Stimulated activated CD8-positive, alpha-beta memory T cell treated with anti-CD3 and anti-CD28 coated beads, Interleukin-15, amount 100 ng/mL, for 1 hour (primary cell): ENCODE data around the gene HENMT1.
"Not testable (repeated sequence)": the region's sequence is repeated elsewhere in the genome, so short reads cannot be mapped to it uniquely, and the experiment has no call there.

Experiments used
- DNase-seq: peaks from one replicate; pipeline ENCODE4 v3.0.0-alpha.2; 2020; ENCODE audit warnings: low read depth

The HENMT1 gene

DNA sequence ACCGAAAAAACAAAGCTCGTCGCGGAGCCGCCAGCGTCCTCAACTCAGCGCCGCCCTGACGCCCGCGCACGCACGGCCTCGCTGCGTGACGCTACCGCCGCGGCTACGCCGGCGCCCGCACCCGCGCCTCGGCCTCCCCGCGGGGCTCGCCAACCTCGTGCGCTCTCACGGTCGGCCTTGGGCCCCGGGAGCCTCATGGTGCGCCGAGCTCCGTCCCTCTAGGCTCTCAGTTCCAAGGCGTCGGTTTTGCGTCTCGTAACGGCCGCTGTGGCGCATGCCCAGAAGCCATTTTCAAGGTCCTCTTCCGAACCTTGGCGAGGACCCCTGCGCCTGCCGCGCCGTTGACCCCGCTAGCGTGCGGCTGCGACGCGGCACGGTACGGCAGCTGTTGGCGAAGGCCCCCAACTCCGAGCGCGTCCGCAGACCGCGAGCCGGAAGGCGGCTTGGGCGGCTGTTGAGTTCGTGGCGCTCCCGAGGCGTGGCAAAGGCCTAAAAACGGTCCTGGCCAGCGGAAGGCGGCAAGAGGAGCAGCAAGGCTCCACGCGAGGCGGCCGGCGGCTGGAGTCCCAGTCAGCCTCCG, at the start of gene HENMT1:
TSS of gene HENMT1 (minus strand) at position 64 of the 580 bp plus-strand sequence. CDS start 1,209 bp downstream, outside the sequence.
- DNase-seq, result peak; percentile 48

DNA sequence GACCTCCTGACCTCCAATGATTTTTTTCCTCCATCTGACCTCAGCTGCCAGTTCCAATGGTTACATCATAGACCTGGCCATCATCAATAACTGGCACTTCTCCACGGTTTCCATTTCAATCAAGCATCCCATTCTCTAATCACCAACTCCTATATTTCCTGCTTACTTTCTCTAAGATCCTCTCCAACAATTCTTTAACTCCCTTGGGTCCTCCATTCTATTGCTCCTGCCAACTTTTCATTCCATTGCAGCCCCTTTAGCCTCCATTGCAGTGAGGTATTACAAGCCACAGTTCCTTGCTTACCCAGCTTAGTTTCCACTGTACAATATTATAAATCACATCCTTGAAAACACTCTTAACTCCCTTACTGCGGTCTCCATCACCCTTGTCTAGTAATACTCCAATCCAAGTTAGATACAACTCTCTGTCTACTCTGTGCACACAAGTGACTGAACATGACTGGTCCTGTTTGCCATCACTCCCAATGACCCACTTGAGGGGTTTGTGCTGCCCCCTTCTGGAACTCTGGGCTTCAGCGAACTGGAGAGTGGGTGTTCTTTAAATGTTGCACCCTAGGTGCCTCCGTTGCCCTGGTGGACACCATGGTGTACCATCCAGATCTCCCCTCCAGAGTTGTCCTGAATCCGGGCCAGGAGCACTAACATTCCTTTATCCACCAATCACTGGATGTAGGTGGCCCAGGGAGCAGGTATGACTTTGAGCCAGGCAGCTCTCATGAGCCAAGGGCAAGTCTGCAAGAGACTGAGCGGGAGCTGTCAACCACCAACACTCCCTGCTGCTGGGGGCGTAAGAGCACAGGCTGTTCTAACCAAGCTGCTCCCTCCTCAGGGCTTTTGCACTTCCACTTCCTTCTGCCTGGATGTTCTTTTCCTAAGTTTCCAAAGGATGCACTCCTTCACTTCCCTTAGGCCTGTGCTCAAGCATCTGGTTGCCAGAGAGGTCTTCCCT, 48.1 kb upstream of the HENMT1 start:
- DNase-seq, result peak; percentile 46

DNA sequence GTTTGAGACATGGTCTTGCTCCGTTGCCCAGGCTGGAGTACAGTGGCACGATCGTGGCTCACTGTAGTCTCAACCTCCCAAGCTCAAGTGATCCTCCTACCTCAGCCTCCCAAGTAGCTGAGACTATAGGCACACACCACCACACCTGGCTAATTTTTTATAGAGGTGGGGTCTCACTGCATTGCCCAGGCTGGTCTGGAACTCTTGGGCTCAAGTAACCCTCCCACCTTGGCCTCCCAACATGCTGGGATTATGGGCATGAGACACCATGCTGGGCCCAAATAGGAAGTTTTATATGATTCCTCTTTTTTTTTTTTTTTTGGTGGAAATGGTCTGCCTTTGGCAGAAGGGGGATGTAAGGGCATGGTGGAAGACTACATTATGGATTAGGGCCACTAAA, 45.8 kb upstream of the HENMT1 start:
- no peak for DNase-seq

DNA sequence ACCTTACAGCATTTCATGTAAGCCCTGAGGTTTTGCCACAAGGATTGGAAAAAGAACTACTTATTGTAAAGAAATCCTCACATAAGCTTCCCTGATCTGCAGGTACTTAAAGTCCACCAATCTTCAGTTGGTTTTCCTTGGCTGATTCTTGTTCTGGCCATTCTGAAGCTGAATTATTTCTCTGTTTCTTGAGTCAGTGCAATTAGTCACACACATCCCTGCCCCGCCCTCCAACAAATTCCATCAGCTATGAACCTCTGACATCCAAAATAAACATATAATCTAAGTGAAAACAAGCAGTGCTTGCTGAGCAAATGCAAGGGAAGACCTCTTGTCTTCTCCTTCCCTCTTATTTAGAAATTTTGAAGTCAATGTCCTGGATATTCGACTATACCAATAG, 43.6 kb upstream of the HENMT1 start:
- DNase-seq, result no peak

DNA sequence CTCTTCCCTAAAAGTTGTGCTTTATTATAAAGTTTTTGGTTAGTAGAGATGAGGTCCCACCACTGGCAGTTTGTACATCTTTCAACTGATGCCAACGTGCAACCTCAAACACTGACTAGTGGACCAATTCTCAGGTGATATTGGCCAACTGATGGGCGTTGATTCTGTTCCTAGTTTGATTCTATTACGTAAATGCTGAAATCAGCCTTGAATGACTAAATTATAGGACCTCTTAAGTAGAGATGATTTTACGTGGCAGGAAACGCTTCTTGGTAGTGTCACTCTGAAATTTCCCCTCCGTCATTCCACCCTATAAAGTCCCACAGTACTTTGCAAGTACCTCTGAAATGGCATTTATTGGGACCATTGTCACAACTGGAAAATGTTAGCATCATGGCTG, 43.0 kb upstream of the HENMT1 start:
- no peak for DNase-seq

DNA sequence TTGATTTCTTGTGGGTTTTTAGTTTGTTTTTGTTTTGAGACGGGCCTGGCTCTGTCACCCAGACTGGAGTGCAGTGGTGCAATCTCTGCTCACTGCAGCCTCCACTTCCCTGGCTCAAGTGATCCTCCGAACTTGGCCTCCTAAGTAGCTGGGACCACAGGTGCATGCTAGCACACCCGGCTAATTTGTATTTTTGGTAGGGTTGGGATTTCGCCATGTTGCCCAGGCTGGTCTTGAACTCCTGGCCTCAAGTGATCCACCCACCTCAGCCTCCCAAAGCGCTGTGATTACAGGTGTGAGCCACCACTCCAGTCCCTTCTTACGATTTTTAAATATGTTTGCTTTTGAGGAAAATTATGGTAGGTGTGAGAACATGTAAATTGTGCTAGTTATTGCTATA, 41.2 kb upstream of the HENMT1 start:
- DNase-seq, result not testable (repeated sequence)

DNA sequence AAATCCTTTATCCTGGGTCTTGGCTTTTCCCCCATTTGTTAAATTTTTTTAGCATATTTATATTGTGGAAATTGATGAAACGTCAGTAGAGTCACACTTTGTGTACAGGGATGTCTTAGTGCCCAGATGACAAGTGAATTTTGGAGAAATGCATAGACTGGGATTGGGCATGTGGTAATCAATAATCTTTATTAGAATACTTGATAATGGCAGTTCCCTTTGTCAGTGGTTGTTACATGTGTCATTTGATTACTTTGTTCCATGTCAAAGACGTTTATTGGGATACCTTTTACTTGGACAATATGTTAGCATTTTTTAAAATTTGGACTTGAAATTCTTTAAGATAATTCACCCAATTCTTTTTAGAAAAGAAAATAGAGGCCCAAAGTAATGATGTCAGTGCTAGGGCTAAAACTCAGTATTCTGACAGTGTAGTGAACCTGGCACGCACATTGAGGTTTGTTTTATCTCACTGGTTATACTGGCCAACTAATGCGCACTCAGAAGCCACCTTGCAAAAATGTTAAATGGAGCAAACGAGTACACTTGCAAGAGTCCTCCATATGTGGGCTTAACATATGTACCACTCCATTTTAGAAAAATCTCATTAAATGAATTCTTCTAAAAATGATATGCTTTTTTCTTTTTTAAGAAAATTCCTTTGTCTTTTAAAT, 40.4 kb upstream of the HENMT1 start:
- no peak for DNase-seq

DNA sequence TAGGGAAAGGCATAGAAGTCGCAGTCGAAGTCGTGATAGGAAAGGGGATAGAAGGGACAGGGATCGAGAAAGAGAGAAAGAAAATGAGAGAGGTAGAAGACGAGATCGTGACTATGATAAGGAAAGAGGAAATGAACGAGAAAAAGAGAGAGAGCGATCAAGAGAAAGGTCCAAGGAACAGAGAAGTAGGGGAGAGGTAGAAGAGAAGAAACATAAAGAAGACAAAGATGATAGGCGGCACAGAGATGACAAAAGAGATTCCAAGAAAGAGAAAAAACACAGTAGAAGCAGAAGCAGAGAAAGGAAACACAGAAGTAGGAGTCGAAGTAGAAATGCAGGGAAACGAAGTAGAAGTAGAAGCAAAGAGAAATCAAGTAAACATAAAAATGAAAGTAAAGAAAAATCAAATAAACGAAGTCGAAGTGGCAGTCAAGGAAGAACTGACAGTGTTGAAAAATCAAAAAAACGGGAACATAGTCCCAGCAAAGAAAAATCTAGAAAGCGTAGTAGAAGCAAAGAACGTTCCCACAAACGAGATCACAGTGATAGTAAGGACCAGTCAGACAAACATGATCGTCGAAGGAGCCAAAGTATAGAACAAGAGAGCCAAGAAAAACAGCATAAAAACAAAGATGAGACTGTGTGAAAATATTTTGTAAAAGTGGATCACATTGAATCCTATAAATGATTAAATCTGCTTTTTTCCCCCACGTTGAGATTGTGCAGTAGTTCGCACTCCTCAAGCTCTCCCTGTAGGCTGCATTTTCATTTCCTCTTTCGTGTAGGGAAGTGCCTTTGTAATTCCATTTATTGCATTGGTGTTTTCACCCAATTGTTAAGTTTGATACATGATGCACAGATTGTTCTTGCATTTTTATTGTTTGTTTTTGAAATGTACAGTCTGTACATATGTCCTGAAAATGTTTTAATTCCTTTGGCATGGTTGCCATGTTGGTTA, 38.8 kb upstream of the HENMT1 start:
- no peak for DNase-seq

DNA sequence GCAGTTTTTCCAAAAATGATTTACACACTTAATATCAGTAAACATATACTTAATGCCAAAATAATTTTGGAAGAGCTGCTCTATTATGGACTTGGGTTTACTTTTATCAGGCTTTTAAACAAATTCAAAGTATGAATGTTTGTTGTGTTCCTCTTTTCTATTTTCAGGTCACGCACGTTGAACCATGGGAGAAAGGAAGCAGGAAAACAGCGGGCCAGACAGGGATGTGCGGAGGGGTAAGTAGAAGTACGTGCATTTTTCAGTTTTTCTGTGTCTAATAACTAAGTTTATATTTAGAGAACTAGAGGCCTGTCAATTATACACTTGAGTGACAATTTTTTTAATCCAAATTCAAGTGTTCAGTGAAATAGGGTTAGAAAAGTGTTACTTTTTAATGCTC, 34.6 kb upstream of the HENMT1 start:
- DNase-seq, result no peak

DNA sequence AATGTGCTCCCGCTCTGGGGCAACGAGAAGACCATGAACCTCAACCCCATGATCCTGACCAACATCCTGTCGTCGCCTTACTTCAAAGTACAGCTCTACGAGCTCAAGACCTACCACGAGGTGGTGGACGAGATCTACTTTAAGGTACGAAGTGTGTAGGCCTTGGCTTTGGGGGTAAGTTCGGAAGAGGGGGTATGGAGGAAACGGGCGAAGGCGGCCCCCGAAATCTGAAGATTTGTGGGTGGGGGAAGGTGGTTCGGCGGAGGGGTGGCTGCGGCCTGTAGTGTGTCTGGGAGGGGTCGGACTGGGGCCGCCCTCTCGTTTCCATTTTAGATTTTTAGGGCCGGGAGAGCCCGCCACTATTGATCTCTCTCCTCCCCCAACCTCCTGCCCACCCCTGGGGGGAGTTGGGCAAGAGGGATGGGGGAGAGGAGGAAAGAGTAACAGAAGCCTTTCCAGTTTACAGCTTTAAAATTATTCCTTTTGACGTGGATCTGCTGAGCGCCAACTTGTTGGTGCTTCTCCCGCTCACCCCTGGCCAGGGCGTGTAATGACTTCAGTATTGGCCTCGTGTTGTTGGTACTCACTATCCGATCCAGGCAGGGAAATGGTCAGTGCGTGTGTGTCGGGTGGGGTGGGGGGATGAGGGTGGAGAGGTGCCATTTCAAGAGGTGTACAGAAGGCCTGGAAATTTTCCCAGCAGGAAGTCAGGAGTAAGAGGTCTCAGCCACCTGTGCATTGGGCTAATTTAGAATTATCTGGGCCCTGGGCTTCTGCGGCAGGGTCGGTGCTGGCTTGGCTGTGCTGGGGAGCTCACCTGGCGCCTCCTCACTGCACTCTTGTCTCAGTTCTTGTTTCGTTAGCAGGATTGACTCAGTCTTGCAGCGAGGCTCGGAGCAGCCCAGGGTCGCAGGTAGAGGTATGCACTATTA, 32.1 kb upstream of the HENMT1 start:
- DNase-seq, result peak; percentile 55

DNA sequence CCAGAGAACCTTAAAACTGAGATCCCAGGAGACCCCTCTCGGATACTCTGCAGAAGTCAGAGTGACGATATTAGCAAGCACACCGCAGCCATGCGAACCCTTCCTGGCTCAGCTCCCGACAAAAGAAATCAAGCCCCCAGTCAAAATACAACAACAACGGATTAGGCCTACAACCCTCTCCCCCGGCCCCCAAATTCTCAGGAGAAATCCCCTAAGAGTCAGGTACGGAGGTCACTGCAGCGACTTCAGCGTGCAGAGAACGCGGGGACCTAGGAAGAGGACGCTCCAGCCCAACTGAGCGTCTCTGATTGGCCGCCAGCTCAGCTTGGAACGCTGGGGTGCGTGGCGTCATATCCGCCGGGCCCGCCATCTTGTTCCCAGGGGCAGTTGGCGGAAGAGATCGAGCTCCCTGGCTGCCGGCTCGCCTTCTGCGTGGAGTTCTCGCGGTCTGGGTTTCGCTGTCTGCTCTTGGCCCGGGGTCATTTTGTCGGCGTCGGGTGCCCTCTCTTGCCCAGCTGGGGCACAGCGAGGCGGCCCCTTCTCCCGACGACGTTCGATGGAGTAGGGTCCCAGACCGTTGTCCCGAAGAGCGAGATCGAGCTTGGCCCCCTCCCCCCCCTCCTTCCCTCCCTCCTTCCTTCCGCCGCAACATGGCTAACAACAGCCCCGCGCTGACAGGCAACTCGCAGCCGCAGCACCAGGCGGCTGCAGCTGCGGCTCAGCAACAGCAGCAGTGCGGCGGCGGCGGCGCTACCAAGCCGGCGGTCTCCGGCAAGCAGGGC, 31.2 kb upstream of the HENMT1 start, which contains the start of gene PRPF38B:
TSS of gene PRPF38B (plus strand) at position 369 of the 782 bp plus-strand sequence. CDS start at position 651, 282 bp downstream.
- peak; percentile 86 for DNase-seq

DNA sequence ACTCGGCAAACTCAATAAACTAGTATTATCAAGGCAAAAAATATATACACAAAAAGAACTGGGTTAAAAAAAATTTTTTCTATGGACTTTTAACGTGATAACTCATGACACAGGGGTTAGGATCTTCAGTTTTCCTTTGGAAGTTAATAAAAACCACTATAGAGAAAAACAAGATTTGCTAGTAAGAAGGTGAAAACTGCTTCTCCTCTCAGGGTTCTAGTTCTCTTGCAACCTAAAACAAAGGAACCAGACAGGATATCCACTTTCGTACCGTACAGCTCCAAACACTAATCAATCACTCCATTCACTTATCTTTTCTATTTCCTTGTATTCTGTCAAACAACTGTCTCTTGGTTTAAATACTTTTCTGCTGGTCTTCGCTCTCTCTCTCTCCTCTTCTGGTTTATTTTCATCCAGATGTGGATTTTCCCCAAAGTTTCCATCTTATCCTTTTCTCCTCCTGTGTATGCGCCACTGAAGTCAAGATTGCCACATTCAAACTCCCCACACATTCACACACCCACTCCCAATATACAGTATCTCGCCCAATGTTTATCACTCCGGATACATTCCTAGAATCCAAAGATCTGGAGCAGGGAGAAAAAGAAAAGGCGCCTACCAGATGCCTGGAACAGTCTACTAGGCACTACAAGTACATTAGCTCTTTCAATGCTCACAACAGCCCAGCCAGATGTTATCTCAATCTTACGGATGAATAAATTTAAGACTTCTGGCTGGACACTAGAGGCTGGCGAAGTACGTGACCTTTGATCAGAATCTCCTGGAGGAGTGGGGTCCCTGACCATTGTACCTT, 30.4 kb upstream of the HENMT1 start:
- DNase-seq, result no peak

DNA sequence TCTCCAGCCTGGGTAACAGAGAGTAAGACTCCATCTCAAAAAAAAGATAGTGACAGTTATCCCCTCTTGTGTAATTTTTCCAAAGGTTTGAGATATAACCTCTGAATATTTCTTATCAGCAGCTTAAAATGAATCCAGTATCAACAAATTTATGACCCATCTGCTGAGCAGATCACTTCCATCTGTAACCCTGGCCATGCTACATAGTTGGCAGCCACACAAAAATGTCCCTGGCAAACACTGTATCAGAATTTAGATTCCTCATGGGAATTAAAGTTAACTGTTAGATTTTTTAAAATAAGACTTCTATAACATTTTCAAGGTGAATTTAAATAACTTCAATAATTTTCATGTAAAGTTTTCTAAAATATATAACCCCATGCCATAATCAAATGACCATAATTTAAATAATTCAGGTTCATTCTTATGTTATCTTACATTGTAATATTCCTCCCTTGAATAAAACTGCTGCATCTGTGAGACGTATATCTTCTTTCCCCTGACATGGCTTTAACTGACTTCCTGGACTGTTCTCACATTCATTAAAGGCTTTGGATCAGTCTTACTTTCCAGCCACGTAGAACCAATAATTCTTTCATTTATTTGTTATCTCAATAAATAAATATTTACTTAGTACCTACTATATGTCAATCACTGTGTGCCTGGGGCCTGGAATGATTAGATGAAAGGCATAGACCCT, 25.9 kb upstream of the HENMT1 start:
- no peak for DNase-seq

DNA sequence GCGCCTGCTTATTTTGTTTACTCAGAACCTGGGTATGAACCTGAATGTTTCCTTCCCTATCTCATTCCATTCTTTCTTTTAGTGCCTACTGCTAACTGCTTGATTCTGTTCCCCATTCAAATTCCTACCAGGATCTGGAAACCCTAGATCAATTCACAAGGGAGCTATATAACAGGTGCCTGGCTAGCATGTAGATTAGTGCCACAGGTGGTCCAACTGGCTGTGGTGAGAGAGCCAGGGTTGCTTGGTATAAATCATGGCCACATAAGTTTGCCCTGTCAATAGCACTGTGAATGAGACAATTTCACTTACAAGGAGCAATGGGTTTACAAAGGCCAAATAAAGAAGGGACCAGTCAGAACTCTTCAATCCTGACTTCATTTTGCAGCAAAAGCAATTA, 24.6 kb upstream of the HENMT1 start:
- DNase-seq, result no peak

DNA sequence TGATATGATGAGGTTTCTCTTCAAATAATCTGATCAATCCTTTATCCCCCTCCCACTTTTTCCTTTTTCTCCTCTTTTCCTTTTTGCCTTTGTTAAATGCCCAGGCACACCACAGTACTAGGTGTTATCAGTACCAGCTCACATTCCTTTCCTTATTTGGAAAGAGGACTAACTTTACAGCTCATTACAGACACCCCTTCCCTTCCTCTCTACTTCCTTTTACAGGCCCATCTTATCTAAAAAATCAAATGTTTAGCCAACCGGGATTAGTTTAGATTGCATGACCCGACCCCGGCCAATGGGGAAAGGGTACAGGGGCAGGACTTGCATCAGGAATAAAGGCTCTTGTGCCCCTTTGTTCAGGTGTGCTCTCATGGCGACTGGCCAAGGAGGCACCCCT, 20.8 kb upstream of the HENMT1 start:
- DNase-seq, result not testable (repeated sequence)

DNA sequence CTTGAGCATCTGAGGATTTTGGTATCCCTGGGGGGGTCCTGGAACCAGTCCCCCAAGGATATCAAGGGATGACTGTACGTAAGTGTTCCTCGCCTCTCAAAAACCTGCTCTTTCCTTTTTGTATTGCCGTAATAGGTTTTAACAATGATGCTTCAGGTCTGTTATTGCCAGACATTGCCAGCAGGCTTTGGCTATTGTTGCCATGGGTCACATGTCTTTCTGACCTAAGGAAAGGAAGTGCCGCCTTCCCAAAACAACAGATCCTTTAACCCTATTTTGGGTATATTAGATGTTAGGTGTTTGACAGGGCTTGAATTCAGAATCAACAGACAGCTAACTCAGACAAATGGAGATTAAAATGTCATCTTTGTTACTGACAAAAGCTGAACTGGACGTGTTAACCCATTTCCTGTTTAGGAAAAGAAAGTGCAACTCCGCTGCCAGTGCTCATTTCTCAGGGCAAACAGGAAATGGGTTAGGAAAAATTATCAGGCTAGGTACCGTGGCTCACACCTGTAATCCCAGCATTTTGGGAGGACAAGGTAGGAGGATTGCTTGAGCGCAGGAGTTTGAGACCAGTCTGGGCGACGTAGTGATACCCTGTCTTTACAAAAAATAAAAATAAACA, 18.8 kb upstream of the HENMT1 start:
- no peak for DNase-seq

DNA sequence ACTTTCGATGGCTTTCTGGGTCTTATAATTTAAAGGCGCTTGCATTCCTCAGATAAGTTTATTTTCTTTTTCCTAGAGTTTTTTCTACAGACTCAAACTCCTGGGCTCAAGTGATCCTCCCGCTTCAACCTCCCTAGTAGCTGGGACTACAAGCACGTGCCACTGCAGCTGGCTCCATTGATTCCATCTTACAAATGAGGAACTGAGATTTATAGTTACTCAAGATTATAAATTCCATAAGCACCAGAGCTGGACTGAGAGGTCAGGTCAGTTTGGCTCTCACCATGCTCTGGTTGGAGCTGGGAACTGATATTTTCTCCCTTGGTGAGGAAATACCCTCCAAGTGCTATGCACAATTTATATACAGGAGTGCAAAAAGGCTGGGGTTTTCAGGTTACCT, 17.8 kb upstream of the HENMT1 start:
- DNase-seq, result no peak

DNA sequence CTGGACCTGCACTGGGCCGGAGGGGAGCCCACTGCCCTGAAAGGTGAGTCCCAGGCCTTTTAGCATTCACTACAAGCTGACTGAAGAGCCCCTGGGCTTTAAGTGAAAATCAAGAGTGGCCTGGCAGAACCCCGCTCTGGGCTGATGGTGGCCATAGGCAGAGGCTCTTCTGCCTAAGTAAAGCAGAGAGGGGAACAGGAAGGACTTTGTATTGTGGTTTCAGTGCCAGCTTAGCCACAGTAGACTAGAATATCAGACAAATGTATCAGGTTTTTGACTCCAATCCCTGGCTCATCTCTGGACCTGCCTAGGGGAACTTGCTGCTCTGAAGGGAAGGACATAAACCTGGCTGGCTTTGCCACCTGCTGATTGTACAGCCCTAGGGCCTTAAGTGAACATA, 10.2 kb upstream of the HENMT1 start:
- DNase-seq, result no peak
